ENCODE data around the gene PKM.

Gene PKM

DNA sequence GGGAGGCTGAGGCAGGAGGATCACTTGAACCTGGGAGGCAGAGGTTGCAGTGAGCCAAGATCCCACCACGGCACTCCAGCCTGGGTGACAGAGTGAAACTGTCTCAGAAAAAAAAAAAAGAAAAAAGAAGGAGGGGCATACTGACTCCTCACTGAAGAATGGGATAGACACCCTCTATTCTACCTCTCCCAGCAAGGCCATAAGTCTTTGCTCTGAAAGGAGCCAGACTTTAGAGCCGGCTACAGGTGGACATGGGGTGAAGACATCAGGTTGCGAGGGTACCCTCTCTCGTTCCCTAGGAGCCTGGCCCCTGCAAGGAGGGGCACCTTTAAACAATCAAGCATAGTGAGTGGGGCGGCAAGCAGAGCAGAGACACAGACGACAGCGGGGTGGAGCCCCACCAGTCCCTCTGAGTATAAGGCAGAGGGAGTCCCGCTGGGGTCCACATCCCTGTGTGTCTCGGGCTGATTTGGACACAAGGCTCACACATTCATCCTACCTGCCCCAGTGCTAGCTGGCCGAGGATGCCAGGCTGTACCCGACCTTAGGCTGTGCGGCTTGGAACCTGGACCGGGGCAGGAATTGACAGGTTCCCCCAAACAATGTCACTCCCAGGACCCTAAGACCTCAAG lies 34.5 kb downstream of the PKM start:
- no peak overlapping the region for H3K27ac ChIP-seq

DNA sequence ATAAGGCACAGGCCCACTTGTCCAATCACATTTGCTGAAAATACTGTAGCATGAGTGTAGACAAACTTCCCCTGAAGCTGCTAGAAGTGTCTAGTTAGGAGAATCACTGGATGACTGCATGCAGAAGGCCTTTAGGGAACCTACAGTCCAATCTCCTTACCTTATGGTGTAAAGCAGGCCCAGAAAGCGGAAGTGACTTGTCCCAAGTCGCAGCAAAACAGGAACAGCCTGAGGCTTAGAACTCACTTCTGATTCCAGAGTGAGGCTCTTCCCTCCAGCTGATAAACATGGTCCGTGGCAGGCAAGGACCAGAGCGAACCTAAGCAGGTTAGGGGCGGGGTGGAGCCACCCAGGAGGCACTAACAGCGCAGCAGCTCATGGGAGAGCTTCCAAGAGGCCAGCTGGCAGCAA lies 35.9 kb downstream of the PKM start:
- TF ChIP-seq ZFX (IDR thresholded peaks at IDR 0.05; ENCODE audit: borderline replicate concordance), result no peak
- TF ChIP-seq, protein P1, sequence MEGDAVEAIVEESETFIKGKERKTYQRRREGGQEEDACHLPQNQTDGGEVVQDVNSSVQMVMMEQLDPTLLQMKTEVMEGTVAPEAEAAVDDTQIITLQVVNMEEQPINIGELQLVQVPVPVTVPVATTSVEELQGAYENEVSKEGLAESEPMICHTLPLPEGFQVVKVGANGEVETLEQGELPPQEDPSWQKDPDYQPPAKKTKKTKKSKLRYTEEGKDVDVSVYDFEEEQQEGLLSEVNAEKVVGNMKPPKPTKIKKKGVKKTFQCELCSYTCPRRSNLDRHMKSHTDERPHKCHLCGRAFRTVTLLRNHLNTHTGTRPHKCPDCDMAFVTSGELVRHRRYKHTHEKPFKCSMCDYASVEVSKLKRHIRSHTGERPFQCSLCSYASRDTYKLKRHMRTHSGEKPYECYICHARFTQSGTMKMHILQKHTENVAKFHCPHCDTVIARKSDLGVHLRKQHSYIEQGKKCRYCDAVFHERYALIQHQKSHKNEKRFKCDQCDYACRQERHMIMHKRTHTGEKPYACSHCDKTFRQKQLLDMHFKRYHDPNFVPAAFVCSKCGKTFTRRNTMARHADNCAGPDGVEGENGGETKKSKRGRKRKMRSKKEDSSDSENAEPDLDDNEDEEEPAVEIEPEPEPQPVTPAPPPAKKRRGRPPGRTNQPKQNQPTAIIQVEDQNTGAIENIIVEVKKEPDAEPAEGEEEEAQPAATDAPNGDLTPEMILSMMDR (IDR thresholded peaks at IDR 0.05), result no peak
- H3K27ac ChIP-seq, result no peak overlapping the region

More for the DNA sequence above, 34.5 kb downstream of the PKM start:
- no peak for TF ChIP-seq ZFX (IDR thresholded peaks at IDR 0.05; ENCODE audit: borderline replicate concordance)
- TF ChIP-seq, protein P1 (IDR thresholded peaks at IDR 0.05), result no peak

DNA sequence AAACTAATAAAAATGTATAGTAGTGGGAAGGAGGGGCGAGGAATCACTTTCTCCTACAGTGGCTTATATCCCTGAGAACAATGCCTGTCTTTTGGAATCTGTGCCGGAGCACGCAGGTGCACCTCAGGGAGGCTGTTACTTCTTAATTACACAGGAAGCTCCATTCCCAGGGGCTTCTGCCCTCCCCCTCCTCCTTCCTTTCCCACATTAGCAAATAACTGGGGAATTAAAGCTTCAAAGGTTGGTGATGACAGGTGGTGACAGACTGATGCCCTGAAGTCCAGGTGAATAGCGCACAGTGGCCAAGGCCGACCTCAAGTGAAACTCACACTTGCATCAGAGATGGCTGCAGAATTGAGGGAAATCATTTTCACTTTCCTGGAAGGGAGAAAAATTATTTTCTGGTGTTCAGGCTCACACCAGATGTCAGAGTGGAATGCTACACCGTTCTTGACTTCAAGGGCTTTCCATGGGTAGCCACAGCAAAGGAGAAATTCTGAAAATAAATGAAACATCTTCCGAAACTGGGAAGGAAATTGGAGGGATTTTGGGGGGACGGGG lies 37.1 kb downstream of the PKM start:
- TF ChIP-seq, protein P1 (IDR thresholded peaks at IDR 0.05), result no peak
- no peak for TF ChIP-seq ZFX (IDR thresholded peaks at IDR 0.05; ENCODE audit: borderline replicate concordance)

DNA sequence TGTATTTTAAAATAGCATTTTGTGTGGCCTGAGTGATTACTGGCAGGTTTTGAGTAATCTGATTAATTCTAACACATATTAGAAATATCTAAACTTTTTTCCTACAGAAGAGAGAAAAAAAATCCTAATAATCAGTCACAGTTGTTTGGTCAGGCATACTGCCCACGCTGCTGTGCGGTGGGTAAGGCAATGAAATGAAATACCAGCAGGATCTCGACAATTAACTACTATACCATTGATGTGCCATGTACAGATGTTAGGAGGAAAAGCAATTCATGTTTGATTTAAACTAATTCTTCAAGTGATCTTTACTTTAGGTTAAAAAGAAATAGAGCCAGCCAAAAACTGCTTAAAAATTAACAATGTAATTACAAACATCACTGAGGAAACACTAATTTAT lies 38.6 kb downstream of the PKM start:
- H3K27ac ChIP-seq, result no peak overlapping the region
- no peak for TF ChIP-seq ZFX (IDR thresholded peaks at IDR 0.05; ENCODE audit: borderline replicate concordance)
- TF ChIP-seq, protein P1 (IDR thresholded peaks at IDR 0.05), result no peak

More for the DNA sequence above, 37.1 kb downstream of the PKM start:
- H3K27ac ChIP-seq, result no peak overlapping the region

DNA sequence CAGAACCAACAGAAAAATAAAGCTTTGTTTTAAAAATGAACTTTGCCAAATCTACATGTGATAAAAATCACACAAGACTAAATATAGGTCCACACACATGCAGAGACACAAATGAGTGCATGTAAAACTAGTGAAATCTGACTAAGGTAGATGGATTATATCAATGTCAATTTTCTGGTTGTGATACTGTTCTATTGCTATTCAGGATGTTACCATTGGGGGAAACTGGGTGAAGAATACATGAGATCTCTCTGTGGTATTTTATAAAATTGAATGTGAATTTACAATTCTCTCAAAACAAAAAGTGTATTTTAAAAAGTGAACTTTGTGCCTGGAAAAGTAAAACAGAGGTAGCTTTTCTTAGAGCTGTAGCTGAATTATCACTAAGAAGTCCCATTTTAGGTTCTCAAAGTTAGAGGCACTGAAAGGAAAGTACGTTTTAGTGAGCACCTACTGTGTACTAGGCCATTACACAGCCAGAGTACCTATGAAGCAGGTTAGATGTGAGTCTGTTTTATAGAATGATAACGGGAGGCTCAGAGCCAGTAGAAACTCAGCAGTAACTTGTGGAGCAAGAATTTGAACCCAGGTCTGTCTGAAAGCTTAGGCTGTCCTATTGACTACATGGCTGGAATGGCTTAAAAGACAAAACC lies 41.6 kb downstream of the PKM start:
- H3K27ac ChIP-seq, result no peak overlapping the region
- TF ChIP-seq, protein P1 (IDR thresholded peaks at IDR 0.05), result no peak
- no peak for TF ChIP-seq ZFX (IDR thresholded peaks at IDR 0.05; ENCODE audit: borderline replicate concordance)

DNA sequence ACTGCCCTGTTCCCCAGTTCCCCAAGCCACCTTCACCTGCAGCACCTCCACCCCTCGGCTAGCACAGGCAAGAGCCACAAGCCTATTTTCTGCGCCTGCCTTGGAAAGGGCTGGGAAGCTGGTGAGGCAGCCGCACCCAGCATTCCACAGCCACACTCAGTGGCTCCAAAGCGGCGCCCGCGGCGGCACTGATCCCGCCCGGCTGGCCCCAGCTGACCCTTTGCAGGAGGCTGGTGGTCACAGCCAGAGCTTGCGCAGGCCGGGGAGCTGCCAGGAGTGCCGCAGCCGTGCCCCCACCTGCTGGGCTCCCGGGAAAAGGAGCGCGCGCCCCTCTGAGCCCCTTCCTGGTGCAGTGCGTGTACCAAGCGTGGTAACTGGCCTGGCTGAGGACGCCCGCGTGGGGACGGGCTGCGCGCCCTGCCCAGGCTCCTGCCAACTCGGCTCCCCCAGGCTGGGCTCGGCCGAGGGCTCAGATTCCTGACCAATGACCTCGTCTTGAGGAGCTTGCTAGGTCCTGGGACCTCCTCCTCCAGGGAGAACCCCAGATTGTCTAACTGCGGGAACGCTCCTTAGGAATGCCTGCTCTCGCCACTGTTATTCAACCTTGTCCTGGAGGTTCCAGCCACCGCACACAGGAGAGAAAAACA lies 46.7 kb downstream of the PKM start:
- no peak overlapping the region for H3K27ac ChIP-seq

More for the DNA sequence above, 46.7 kb downstream of the PKM start:
- TF ChIP-seq ZFX (IDR thresholded peaks at IDR 0.05; ENCODE audit: borderline replicate concordance), result no peak
- TF ChIP-seq, protein P1 (IDR thresholded peaks at IDR 0.05), result no peak

All from 22Rv1 (cell line).